Osteocyte (in vitro differentiated cells): Measurements from ENCODE around the gene MYL6B. TPM values are rescaled to one million over a fixed set of nuclear protein-coding genes. Genes with fewer than 3 reads are reported as not detected.
A peak's percentile ranks its signal among the peaks of the same experiment; 100 is the strongest.

Experiments used
- DNase-seq: peaks from one replicate; pipeline ENCODE4 v3.0.0; 2021; ENCODE audit warnings: mixed read lengths; ENCODE audit not compliant: unreplicated experiment; ENCODE audit errors: extremely low spot score
- H3K27ac Mint-ChIP-seq: one replicate; pipeline ENCODE4 v1.8.0; 2021; ENCODE audit warnings: mild to moderate bottlenecking, mixed read lengths; ENCODE audit not compliant: unreplicated experiment
- H3K27me3 Mint-ChIP-seq: one replicate; pipeline ENCODE4 v1.8.0; 2021; ENCODE audit warnings: mixed read lengths; ENCODE audit not compliant: unreplicated experiment
- H3K36me3 Mint-ChIP-seq: one replicate; pipeline ENCODE4 v1.8.0; 2021; ENCODE audit warnings: mixed read lengths; ENCODE audit not compliant: unreplicated experiment
- H3K4me1 Mint-ChIP-seq: one replicate; pipeline ENCODE4 v1.8.0; 2021; ENCODE audit warnings: mixed read lengths; ENCODE audit not compliant: unreplicated experiment
- H3K4me3 Mint-ChIP-seq: one replicate; pipeline ENCODE4 v1.8.0; 2021; ENCODE audit warnings: mild to moderate bottlenecking, moderate library complexity, mixed read lengths; ENCODE audit not compliant: unreplicated experiment
- H3K9me3 Mint-ChIP-seq: one replicate; pipeline ENCODE4 v1.8.0; 2021; ENCODE audit warnings: mixed read lengths; ENCODE audit not compliant: unreplicated experiment
- CTCF ChIP-seq: fragments of 200-600 bp; sonication (generic); IDR thresholded peaks from 2 replicates; pipeline ENCODE4 v1.5.0; 2021; ENCODE audit warnings: antibody characterized with exemption, mild to moderate bottlenecking, moderate library complexity
- total RNA-seq: library from RNA; stranded (reverse); gene quantifications from 2 replicates; pipeline ENCODE4 v1.2.1, GENCODE V29; 2021

Gene MYL6B
- total RNA-seq, 1 donor from 2014 or later = 123 TPM

GRCh38 chr12:56158926-56159461 lies 6.6 kb downstream of the MYL6B start:
- Mint-ChIP-seq H3K4me3 (peak overlapping the region; percentile 95), H3K36me3 (peaks cover 43% of the 10 kb centered on the region), H3K4me1 (peaks cover 52% of the 10 kb centered on the region), H3K27ac (peak overlapping the region; percentile 98), H3K9me3 (no peaks in the 10 kb centered on the region), H3K27me3 (no peaks in the 10 kb centered on the region)
- no peak for DNase-seq
- TF ChIP-seq CTCF = no peak

GRCh38 chr12:56159482-56160192 lies 7.2 kb downstream of the MYL6B start:
- no peaks in the 10 kb centered on the region for H3K27me3 Mint-ChIP-seq
- TF ChIP-seq CTCF = no peak
- H3K27ac Mint-ChIP-seq = peak overlapping the region; percentile 98
- peaks cover 52% of the 10 kb centered on the region for H3K4me1 Mint-ChIP-seq
- no peaks in the 10 kb centered on the region for H3K9me3 Mint-ChIP-seq
- H3K36me3 Mint-ChIP-seq = peaks cover 47% of the 10 kb centered on the region
- DNase-seq = no peak
- H3K4me3 Mint-ChIP-seq = peak overlapping the region; percentile 95

GRCh38 chr12:56160193-56160763 lies 7.9 kb downstream of the MYL6B start:
- Mint-ChIP-seq H3K9me3 (no peaks in the 10 kb centered on the region), H3K27me3 (no peaks in the 10 kb centered on the region), H3K4me3 (peak overlapping the region; percentile 95), H3K36me3 (peaks cover 45% of the 10 kb centered on the region), H3K27ac (peak overlapping the region; percentile 98), H3K4me1 (peaks cover 50% of the 10 kb centered on the region)
- no peak for TF ChIP-seq CTCF
- DNase-seq = no peak

GRCh38 chr12:56160894-56161689 lies 8.7 kb downstream of the MYL6B start:
- no peak for DNase-seq
- Mint-ChIP-seq H3K9me3 (no peaks in the 10 kb centered on the region), H3K27me3 (no peaks in the 10 kb centered on the region), H3K27ac (peak overlapping the region; percentile 98), H3K4me3 (peak overlapping the region; percentile 95), H3K36me3 (peaks cover 45% of the 10 kb centered on the region), H3K4me1 (peaks cover 46% of the 10 kb centered on the region)
- no peak for TF ChIP-seq CTCF
